Muscle of leg (tissue), 11 donors: ENCODE measurements around the gene SCAPER. TPM values are rescaled to one million over a fixed set of nuclear protein-coding genes. Genes with fewer than 3 reads are reported as not detected.

Experiments used
- DNase-seq: peaks from one replicate; pipeline ENCODE4 v3.0.0; 2013
- H3K27ac ChIP-seq: one replicate; pipeline ENCODE4 v1.5.1; 2013; ENCODE audit warnings: mild to moderate bottlenecking, low read length, control low read depth
- H3K27me3 ChIP-seq: one replicate; pipeline ENCODE4 v1.6.1; 2013; ENCODE audit warnings: low read length; ENCODE audit not compliant: control insufficient read depth, insufficient read depth
- H3K36me3 ChIP-seq: one replicate; pipeline ENCODE4 v1.6.1; 2013; ENCODE audit warnings: low read length; ENCODE audit not compliant: control insufficient read depth, insufficient read depth
- H3K4me1 ChIP-seq: one replicate; pipeline ENCODE4 v1.6.1; 2013; ENCODE audit warnings: low read length; ENCODE audit not compliant: control insufficient read depth, insufficient read depth
- H3K4me3 ChIP-seq: one replicate; pipeline ENCODE4 v1.5.1; 2013; ENCODE audit warnings: low read length, control low read depth
- H3K9me3 ChIP-seq: replicated peaks from 2 replicates; pipeline ENCODE4 v1.6.1; 2013; ENCODE audit warnings: low read depth, low read length; ENCODE audit not compliant: control insufficient read depth
- WGBS: methylation state at CpG from one replicate; pipeline ENCODE4 v1.1.5; 2013; ENCODE audit warnings: missing lambda C conversion rate; ENCODE audit not compliant: insufficient coverage; 5-methylcytosine and 5-hydroxymethylcytosine counted together
- polyA plus RNA-seq, 8 donors: library from polyadenylated mRNA; unstranded; fragments of 120-200 nt; gene quantifications; one replicate each; pipeline versions ENCODE4 v1.2.1 to v1.2.3, GENCODE V29; 2013; ENCODE audit warnings: inconsistent platforms in 1 of 8, low replicate concordance in 1 of 8; ENCODE audit not compliant: insufficient read length in 8 of 8, insufficient read depth in 1 of 8
- total RNA-seq: library from RNA; stranded (reverse); fragments of 120-200 nt; gene quantifications from one replicate; pipeline ENCODE4 v1.2.4, GENCODE V29; 2013

Gene SCAPER
- total and polyA plus RNA-seq, 9 donors = 61.5 to 83.1 (median 73.5) TPM

- no peaks in the 10 kb centered on the region for H3K9me3 ChIP-seq
- no peaks in the 10 kb centered on the region for H3K36me3 ChIP-seq
- WGBS = 100% methylated on average over 3 of the region's 4 CpGs
- DNase-seq = no peak
- H3K4me3 ChIP-seq = no peak overlapping the region
- H3K4me1 ChIP-seq = no peaks in the 10 kb centered on the region
- H3K27me3 ChIP-seq = no peaks in the 10 kb centered on the region
- H3K27ac ChIP-seq = no peak overlapping the region
Observed at GRCh38 chr15:76495487-76495886, 409.7 kb downstream of the SCAPER start.

- no peaks in the 10 kb centered on the region for H3K36me3 ChIP-seq
- no peak overlapping the region for H3K4me3 ChIP-seq
- H3K27me3 ChIP-seq = no peaks in the 10 kb centered on the region
- no peak for DNase-seq
- no peak overlapping the region for H3K27ac ChIP-seq
- H3K9me3 ChIP-seq = no peaks in the 10 kb centered on the region
- H3K4me1 ChIP-seq = no peaks in the 10 kb centered on the region
- WGBS = 100% methylated on average over 1 of the region's 1 CpG
Observed at GRCh38 chr15:76492538-76492937, 412.6 kb downstream of the SCAPER start.

GRCh38 chr15:76483752-76484151, 421.4 kb downstream of the SCAPER start:
- Histone ChIP-seq H3K4me3 (no peak overlapping the region), H3K9me3 (no peaks in the 10 kb centered on the region), H3K27ac (no peak overlapping the region), H3K27me3 (no peaks in the 10 kb centered on the region), H3K4me1 (no peaks in the 10 kb centered on the region), H3K36me3 (no peaks in the 10 kb centered on the region)
- no peak for DNase-seq
- WGBS = no CpG with 5 or more reads among the region's 2 CpGs

- no peak for DNase-seq
- no peaks in the 10 kb centered on the region for H3K27me3 ChIP-seq
- WGBS = no CpG with 5 or more reads among the region's 1 CpG
- no peaks in the 10 kb centered on the region for H3K4me1 ChIP-seq
- no peak overlapping the region for H3K27ac ChIP-seq
- H3K4me3 ChIP-seq = no peak overlapping the region
- no peaks in the 10 kb centered on the region for H3K9me3 ChIP-seq
- no peaks in the 10 kb centered on the region for H3K36me3 ChIP-seq
Observed at GRCh38 chr15:76483018-76483417, 422.1 kb downstream of the SCAPER start.

GRCh38 chr15:76480267-76480666, 424.9 kb downstream of the SCAPER start:
- H3K4me3 ChIP-seq = no peak overlapping the region
- 86% methylated on average over 2 of the region's 3 CpGs for WGBS
- H3K36me3 ChIP-seq = no peaks in the 10 kb centered on the region
- no peaks in the 10 kb centered on the region for H3K27me3 ChIP-seq
- DNase-seq = no peak
- no peaks in the 10 kb centered on the region for H3K4me1 ChIP-seq
- no peak overlapping the region for H3K27ac ChIP-seq
- no peaks in the 10 kb centered on the region for H3K9me3 ChIP-seq

- DNase-seq = no peak
- H3K27ac ChIP-seq = no peak overlapping the region
- no peaks in the 10 kb centered on the region for H3K4me1 ChIP-seq
- H3K36me3 ChIP-seq = no peaks in the 10 kb centered on the region
- H3K4me3 ChIP-seq = no peak overlapping the region
- no peaks in the 10 kb centered on the region for H3K27me3 ChIP-seq
- H3K9me3 ChIP-seq = peaks cover 7% of the 10 kb centered on the region
Observed at GRCh38 chr15:76470691-76471090, 434.4 kb downstream of the SCAPER start.

GRCh38 chr15:76468722-76469121, 436.4 kb downstream of the SCAPER start:
- Histone ChIP-seq H3K27ac (no peak overlapping the region), H3K9me3 (peaks cover 8% of the 10 kb centered on the region), H3K4me3 (no peak overlapping the region), H3K27me3 (no peaks in the 10 kb centered on the region), H3K4me1 (no peaks in the 10 kb centered on the region), H3K36me3 (no peaks in the 10 kb centered on the region)
- DNase-seq = no peak
- no CpG with 5 or more reads among the region's 2 CpGs for WGBS

GRCh38 chr15:76467136-76467535, 438.0 kb downstream of the SCAPER start:
- H3K4me3 ChIP-seq = no peak overlapping the region
- no peaks in the 10 kb centered on the region for H3K4me1 ChIP-seq
- WGBS = no CpG with 5 or more reads among the region's 1 CpG
- no peaks in the 10 kb centered on the region for H3K36me3 ChIP-seq
- DNase-seq = no peak
- no peak overlapping the region for H3K27ac ChIP-seq
- peaks cover 8% of the 10 kb centered on the region for H3K9me3 ChIP-seq
- no peaks in the 10 kb centered on the region for H3K27me3 ChIP-seq

- WGBS = no CpG with 5 or more reads among the region's 1 CpG
- Histone ChIP-seq H3K27ac (no peak overlapping the region), H3K36me3 (no peaks in the 10 kb centered on the region), H3K27me3 (no peaks in the 10 kb centered on the region), H3K4me1 (no peaks in the 10 kb centered on the region), H3K4me3 (no peak overlapping the region), H3K9me3 (peaks cover 8% of the 10 kb centered on the region)
- DNase-seq = no peak
Observed at GRCh38 chr15:76465728-76466127, 439.4 kb downstream of the SCAPER start.

GRCh38 chr15:76464247-76464646, 440.9 kb downstream of the SCAPER start:
- Histone ChIP-seq H3K9me3 (peaks cover 8% of the 10 kb centered on the region), H3K27me3 (no peaks in the 10 kb centered on the region)
- no CpG with 5 or more reads among the region's 2 CpGs for WGBS

GRCh38 chr15:76460871-76461270, 444.3 kb downstream of the SCAPER start:
- no peaks in the 10 kb centered on the region for H3K4me1 ChIP-seq
- WGBS = no CpG with 5 or more reads among the region's 1 CpG
- H3K4me3 ChIP-seq = no peak overlapping the region
- H3K27me3 ChIP-seq = no peaks in the 10 kb centered on the region
- no peak overlapping the region for H3K27ac ChIP-seq
- H3K9me3 ChIP-seq = peaks cover 2% of the 10 kb centered on the region
- DNase-seq = no peak
- no peaks in the 10 kb centered on the region for H3K36me3 ChIP-seq

More at GRCh38 chr15:76464247-76464646, 440.9 kb downstream of the SCAPER start:
- Histone ChIP-seq H3K27ac (no peak overlapping the region), H3K4me1 (no peaks in the 10 kb centered on the region), H3K4me3 (no peak overlapping the region), H3K36me3 (no peaks in the 10 kb centered on the region)
- no peak for DNase-seq
